Mononuclear cell (primary cell): ENCODE measurements around the gene RPRML. TPM values are rescaled to one million over a fixed set of nuclear protein-coding genes. Genes with fewer than 3 reads are reported as not detected.

ENCODE experiments used
- H3K27me3 ChIP-seq: 2 replicates; pipeline ENCODE4 v1.6.0; 2011; ENCODE audit warnings: low read length, control low read depth; ENCODE audit not compliant: insufficient read depth
- H3K4me1 ChIP-seq: 2 replicates; pipeline ENCODE4 v1.5.1; 2011; ENCODE audit warnings: mild to moderate bottlenecking, low read length, control low read depth; ENCODE audit not compliant: insufficient read depth
- H3K4me3 ChIP-seq: 2 replicates; pipeline ENCODE4 v1.5.1; 2011; ENCODE audit warnings: mild to moderate bottlenecking, low read length, moderate library complexity
- H3K9me3 ChIP-seq: 2 replicates; pipeline ENCODE4 v1.5.1; 2011; ENCODE audit warnings: low read depth, mild to moderate bottlenecking, control low read depth, low read length
- total RNA-seq: library from RNA; depleted of rRNA; stranded (reverse); fragments of >200 nt; gene quantifications from one replicate; pipeline ENCODE4 v1.2.3, GENCODE V29; 2012

The RPRML gene
- total RNA-seq, 1 donor: not detected

- H3K4me3 ChIP-seq: no peak overlapping the region
- H3K9me3 ChIP-seq: no peaks in the 10 kb centered on the region
- H3K4me1 ChIP-seq: peaks cover 17% of the 10 kb centered on the region
- no peaks in the 10 kb centered on the region for H3K27me3 ChIP-seq
Measured at GRCh38 chr17:46943218-46943500, 35.9 kb downstream of the RPRML start.

GRCh38 chr17:46942441-46943217 lies 36.4 kb downstream of the RPRML start:
- peaks cover 17% of the 10 kb centered on the region for H3K4me1 ChIP-seq
- H3K4me3 ChIP-seq: no peak overlapping the region
- H3K27me3 ChIP-seq: no peaks in the 10 kb centered on the region
- no peaks in the 10 kb centered on the region for H3K9me3 ChIP-seq

DNA sequence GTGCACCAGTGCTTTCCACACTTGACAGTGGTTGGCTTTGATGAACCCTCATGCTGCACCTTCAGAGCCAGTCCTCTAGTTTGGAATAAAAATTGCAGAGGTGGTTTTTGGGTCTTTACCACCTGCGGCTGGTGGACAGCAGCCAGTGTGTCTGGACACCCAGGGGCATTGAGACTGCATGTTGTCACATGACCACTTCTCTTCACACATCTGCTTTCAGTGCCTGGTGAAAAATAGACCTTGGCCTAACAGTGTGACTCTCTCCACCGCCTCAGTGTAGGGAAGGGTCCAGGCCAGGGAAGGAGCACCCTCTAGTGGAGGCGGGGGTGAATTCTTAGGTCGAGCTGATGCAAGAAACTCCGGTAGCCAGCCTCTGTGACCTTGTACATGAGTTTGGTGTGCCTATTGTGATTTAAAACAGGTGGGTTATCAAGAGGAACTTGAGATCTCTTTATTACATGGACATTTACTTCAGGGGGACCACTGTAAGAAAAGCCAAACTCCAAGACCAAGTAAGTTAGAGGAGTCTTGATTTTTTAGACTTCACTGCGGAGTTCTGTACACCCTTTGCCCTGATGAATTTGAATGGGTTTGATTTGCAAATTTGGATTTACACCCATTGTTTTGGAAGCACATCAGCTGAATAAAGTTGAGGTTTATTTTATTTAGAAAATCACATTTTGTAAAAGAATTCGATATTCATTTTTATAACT lies 38.2 kb downstream of the RPRML start:
- Histone ChIP-seq H3K27me3 (no peaks in the 10 kb centered on the region), H3K9me3 (no peaks in the 10 kb centered on the region), H3K4me3 (no peak overlapping the region), H3K4me1 (peaks cover 17% of the 10 kb centered on the region)

GRCh38 chr17:46935658-46936266 lies 43.3 kb downstream of the RPRML start:
- Histone ChIP-seq H3K4me1 (no peaks in the 10 kb centered on the region), H3K27me3 (no peaks in the 10 kb centered on the region), H3K9me3 (no peaks in the 10 kb centered on the region), H3K4me3 (no peak overlapping the region)

GRCh38 chr17:46931596-46931995 lies 47.5 kb downstream of the RPRML start:
- Histone ChIP-seq H3K27me3 (no peaks in the 10 kb centered on the region), H3K9me3 (no peaks in the 10 kb centered on the region), H3K4me1 (no peaks in the 10 kb centered on the region), H3K4me3 (no peak overlapping the region)

- Histone ChIP-seq H3K9me3 (no peaks in the 10 kb centered on the region), H3K4me1 (peaks cover 5% of the 10 kb centered on the region), H3K4me3 (no peak overlapping the region), H3K27me3 (no peaks in the 10 kb centered on the region)
Measured at GRCh38 chr17:46930051-46930450, 49.0 kb downstream of the RPRML start.

DNA sequence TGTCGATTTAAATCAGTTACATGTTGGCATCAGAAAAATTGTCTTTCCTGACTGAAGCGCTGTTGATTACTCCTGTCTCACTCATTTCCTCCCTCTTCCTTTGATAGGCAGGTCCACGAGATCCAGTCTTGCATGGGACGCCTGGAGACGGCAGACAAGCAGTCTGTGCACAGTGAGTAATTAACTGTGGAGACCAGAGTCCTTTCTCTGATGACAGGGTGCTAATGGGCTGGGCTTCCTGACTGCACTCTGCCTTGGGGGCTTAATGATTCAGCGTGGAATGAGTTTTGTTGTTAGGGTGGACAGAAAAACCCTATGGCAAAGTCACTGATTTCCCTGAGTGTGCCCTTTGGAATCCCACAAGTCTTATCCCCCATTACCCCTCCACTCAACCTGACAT lies 49.6 kb downstream of the RPRML start:
- Histone ChIP-seq H3K9me3 (no peaks in the 10 kb centered on the region), H3K27me3 (no peaks in the 10 kb centered on the region), H3K4me3 (no peak overlapping the region), H3K4me1 (peaks cover 11% of the 10 kb centered on the region)

GRCh38 chr17:46928467-46929261 lies 50.4 kb downstream of the RPRML start:
- H3K4me3 ChIP-seq: no peak overlapping the region
- H3K9me3 ChIP-seq: no peaks in the 10 kb centered on the region
- no peaks in the 10 kb centered on the region for H3K27me3 ChIP-seq
- H3K4me1 ChIP-seq: peaks cover 18% of the 10 kb centered on the region

Other genes starting within 250 kb of the RPRML start
- gene WNT3, start 160.6 kb downstream of the RPRML start, total RNA-seq: 0.10 TPM
- not detected for gene WNT9B, start 127.7 kb downstream of the RPRML start, total RNA-seq
- gene GOSR2, start 56.1 kb downstream of the RPRML start, total RNA-seq: 27.5 TPM
- 61.6 TPM for gene CDC27, start 210.0 kb upstream of the RPRML start, total RNA-seq
- not detected for gene MYL4, start 230.1 kb upstream of the RPRML start, total RNA-seq